HEK293T (cell line): ENCODE results near the gene AOAH.

Experiments
- CTCF ChIA-PET: fragments of 350-600 bp; formaldehyde crosslinking; extraction: SDS; loops from one replicate; lab custom pipeline; 2021; ENCODE audit warnings: antibody characterized with exemption, inconsistent platforms; lab: Yijun Ruan, JAX
- POLR2A ChIA-PET: fragments of 350-600 bp; formaldehyde crosslinking; extraction: SDS; loops from one replicate; lab custom pipeline; 2020; ENCODE audit warnings: antibody characterized with exemption, inconsistent platforms; lab: Yijun Ruan, JAX
- DNase-seq: peaks from one replicate; pipeline ENCODE4 v3.0.0; 2012; ENCODE audit warnings: mixed read lengths; ENCODE audit errors: extremely low spot score
- ARNT ChIP-seq: fragments of 450-650 bp; IDR thresholded peaks from 2 replicates; pipeline ENCODE4 v1.6.1; 2017; ENCODE audit warnings: mild to moderate bottlenecking
- BHLHE40 ChIP-seq: fragments of 450-650 bp; IDR thresholded peaks from 2 replicates; pipeline ENCODE4 v1.6.1; 2016; ENCODE audit warnings: mild to moderate bottlenecking, moderate library complexity, borderline replicate concordance
- CTBP1 ChIP-seq: fragments of 450-650 bp; IDR thresholded peaks from 2 replicates; pipeline ENCODE4 v1.6.1; 2016; ENCODE audit warnings: borderline replicate concordance
- ELF4 ChIP-seq: fragments of 450-650 bp; IDR thresholded peaks from 2 replicates; pipeline ENCODE4 v1.6.1; 2017; ENCODE audit warnings: antibody characterized with exemption
- FOXA1 ChIP-seq: fragments of 450-650 bp; IDR thresholded peaks from 2 replicates; pipeline ENCODE4 v1.6.1; 2016; ENCODE audit warnings: mild to moderate bottlenecking
- FOXK2 ChIP-seq: fragments of 450-650 bp; IDR thresholded peaks from 2 replicates; pipeline ENCODE4 v1.6.1; 2016; ENCODE audit warnings: mild to moderate bottlenecking
- FOXM1 ChIP-seq: fragments of 450-650 bp; IDR thresholded peaks from 2 replicates; pipeline ENCODE4 v1.6.1; 2017; ENCODE audit warnings: mild to moderate bottlenecking, borderline replicate concordance
- HDGF ChIP-seq: fragments of 450-650 bp; IDR thresholded peaks from 2 replicates; pipeline ENCODE4 v1.6.1; 2017; ENCODE audit warnings: antibody characterized with exemption, borderline replicate concordance
- L3MBTL2 ChIP-seq: fragments of 450-650 bp; conservative IDR thresholded peaks from 2 replicates; pipeline ENCODE4 v1.6.1; 2016; ENCODE audit warnings: mild to moderate bottlenecking
- LEF1 ChIP-seq: fragments of 450-650 bp; IDR thresholded peaks from 2 replicates; pipeline ENCODE4 v1.6.1; 2017; ENCODE audit warnings: mild to moderate bottlenecking, borderline replicate concordance
- NFRKB ChIP-seq: fragments of 450-650 bp; IDR thresholded peaks from 2 replicates; pipeline ENCODE4 v1.6.1; 2016; ENCODE audit warnings: mild to moderate bottlenecking, moderate library complexity
- SP1 ChIP-seq: fragments of 450-650 bp; IDR thresholded peaks from 2 replicates; pipeline ENCODE4 v1.6.1; 2017
- SUZ12 ChIP-seq: fragments of 450-650 bp; IDR thresholded peaks from 2 replicates; pipeline ENCODE4 v1.6.1; 2016; ENCODE audit warnings: mild to moderate bottlenecking
- TARDBP ChIP-seq: fragments of 450-650 bp; IDR thresholded peaks from 2 replicates; pipeline ENCODE4 v1.6.1; 2016
- ZNF384 ChIP-seq: fragments of 450-650 bp; IDR thresholded peaks from 2 replicates; pipeline ENCODE4 v1.6.1; 2016
- TF ChIP-seq, protein P1 (sequence below): fragments of 450-650 bp; IDR thresholded peaks from 2 replicates; pipeline ENCODE4 v1.6.1; 2016

Gene AOAH

DNA sequence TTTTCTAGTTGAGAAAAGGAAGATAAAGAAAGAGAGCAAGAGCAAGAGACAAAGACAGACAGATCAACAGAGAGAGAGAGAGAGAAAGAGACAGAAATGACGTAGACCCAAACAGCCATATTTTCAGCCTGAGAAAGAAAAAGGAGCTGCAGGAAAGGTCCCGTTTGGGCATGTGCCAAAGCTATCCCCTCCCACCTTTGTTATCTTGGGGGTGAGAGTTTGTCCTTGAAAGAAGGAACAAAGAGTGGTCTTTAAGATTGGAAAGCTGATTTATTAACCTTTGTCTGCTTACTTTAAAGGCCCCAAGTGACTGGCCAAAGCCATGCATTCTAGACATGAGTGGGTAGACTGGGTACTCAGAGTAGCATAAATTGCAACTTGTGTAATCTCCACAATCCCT, 98.2 kb downstream of the AOAH start:
- DNase-seq: no peak
- ChIA-PET POLR2A (no interaction called here), CTCF (interaction anchor here (0.7 to 0.9 kb wide), 3 partner anchors 45 to 461 kb away, joined by 3 read pairs; no protein-coding TSS in a partner anchor)
- TF ChIP-seq BHLHE40: no peak
- TF ChIP-seq, protein P1, sequence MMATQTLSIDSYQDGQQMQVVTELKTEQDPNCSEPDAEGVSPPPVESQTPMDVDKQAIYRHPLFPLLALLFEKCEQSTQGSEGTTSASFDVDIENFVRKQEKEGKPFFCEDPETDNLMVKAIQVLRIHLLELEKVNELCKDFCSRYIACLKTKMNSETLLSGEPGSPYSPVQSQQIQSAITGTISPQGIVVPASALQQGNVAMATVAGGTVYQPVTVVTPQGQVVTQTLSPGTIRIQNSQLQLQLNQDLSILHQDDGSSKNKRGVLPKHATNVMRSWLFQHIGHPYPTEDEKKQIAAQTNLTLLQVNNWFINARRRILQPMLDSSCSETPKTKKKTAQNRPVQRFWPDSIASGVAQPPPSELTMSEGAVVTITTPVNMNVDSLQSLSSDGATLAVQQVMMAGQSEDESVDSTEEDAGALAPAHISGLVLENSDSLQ: no peak

DNA sequence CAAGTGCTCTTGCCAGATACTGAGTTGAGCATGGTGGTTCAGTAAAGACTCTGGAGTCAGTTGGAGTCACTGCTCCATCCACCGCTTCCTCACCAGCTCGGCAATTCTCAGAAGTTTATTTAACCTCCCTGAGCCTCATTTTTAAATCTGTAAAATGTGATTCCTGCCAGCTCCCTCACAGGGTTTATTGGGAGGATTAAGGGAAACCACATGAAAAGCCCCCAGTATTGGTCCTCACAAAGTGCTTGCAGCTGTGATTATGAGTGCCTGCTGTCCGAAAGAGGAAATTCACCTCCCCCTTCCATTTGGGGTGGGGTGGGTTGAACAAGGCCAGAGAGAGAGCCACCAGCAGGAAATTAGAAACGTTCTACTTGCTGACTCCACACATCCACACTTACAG, 99.0 kb downstream of the AOAH start:
- ChIA-PET POLR2A (no interaction called here), CTCF (interaction anchor here (0.5 to 0.9 kb wide), 4 partner anchors 46 to 462 kb away, joined by 3 read pairs; no protein-coding TSS in a partner anchor)
- no peak for DNase-seq
- TF ChIP-seq FOXA1: no peak
- TF ChIP-seq ZNF384: no peak
- no peak for TF ChIP-seq CTBP1
- TF ChIP-seq ARNT: no peak
- no peak for TF ChIP-seq LEF1
- no peak for TF ChIP-seq ELF4
- TF ChIP-seq FOXM1: no peak
- no peak for TF ChIP-seq FOXK2
- TF ChIP-seq HDGF: no peak

GRCh38 chr7:36623247-36623646, 101.0 kb downstream of the AOAH start:
- ChIA-PET POLR2A (no interaction called here), CTCF (no interaction called here)
- TF ChIP-seq, protein P1: no peak
- no peak for TF ChIP-seq NFRKB
- TF ChIP-seq ELF4: no peak
- TF ChIP-seq L3MBTL2: no peak
- no peak for TF ChIP-seq FOXK2
- no peak for TF ChIP-seq SP1
- TF ChIP-seq SUZ12: no peak
- TF ChIP-seq CTBP1: no peak
- DNase-seq: no peak

- no peak for DNase-seq
- POLR2A ChIA-PET: no interaction called here
- TF ChIP-seq ARNT (no peak), NFRKB (no peak), TARDBP (no peak), L3MBTL2 (no peak), ELF4 (no peak), SP1 (no peak), BHLHE40 (no peak), FOXM1 (no peak), LEF1 (no peak), SUZ12 (no peak), FOXK2 (no peak), CTBP1 (no peak)
- TF ChIP-seq, protein P1: no peak
- CTCF ChIA-PET: interaction anchor here (0.9 kb wide), 1 partner anchor 12 kb away, joined by 4 read pairs; no protein-coding TSS in a partner anchor
Observed at GRCh38 chr7:36621396-36621795, 102.9 kb downstream of the AOAH start.

DNA sequence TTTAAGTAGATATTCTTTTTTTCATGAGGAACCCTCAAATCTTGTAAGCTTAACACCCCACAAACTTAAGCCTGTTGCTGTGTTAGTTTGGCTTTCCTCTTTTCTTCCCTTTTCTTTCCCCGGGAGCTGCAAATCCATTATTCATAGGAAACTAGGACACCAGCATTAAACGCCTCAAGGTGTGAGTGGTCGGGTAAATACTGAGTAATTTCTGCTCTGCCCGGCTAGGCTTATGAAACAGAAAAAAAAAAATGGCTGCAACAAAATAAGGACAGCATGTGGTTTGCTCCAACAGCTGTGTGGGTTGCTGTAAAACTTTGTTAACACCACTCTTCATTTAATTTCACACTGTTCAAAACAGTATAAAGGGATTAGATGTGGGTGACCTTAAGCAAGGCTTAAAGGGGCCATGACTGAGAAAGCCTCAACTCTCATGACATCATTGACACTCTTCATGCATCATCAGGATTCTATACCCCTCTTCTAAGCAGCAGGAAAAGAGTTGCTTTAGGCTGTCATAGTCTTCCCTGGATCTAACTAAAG, 104.1 kb downstream of the AOAH start:
- POLR2A ChIA-PET: no interaction called here
- CTCF ChIA-PET: no interaction called here
- no peak for DNase-seq
- TF ChIP-seq FOXK2 (no peak), LEF1 (no peak), BHLHE40 (no peak), ELF4 (no peak), L3MBTL2 (no peak), SUZ12 (no peak), SP1 (no peak), FOXM1 (no peak), CTBP1 (no peak), FOXA1 (no peak), ARNT (no peak), HDGF (no peak), TARDBP (no peak), NFRKB (no peak), ZNF384 (no peak)
- TF ChIP-seq, protein P1: no peak

DNA sequence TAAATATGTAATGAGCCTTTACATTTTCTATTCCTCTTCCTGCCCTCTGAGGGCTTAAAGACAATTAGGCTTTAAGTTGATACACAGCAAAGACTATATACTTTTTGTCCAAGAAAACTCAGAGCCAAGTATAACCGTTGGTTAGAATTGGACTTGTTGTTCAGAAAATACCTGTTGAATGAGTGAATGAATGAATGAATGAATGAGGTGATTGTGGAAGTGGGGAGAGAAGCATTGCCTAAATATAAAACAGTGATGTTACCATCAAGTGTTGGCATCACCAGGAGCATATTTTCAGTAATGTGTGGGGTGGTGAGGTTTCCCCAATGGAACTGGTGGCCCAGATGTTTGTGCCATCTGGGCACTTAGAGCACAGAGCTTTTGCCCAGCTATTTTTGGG, 106.9 kb downstream of the AOAH start:
- TF ChIP-seq TARDBP (no peak), FOXA1 (no peak), L3MBTL2 (no peak), FOXM1 (no peak), SUZ12 (no peak), ZNF384 (no peak), SP1 (no peak), HDGF (no peak), LEF1 (no peak), ELF4 (no peak), BHLHE40 (no peak), CTBP1 (no peak), ARNT (no peak), NFRKB (no peak)
- TF ChIP-seq, protein P1: no peak
- ChIA-PET POLR2A (no interaction called here), CTCF (no interaction called here)
- no peak for DNase-seq
